H1 (cell line): ENCODE measurements around the gene OR6K6. TPM values are rescaled to one million over a fixed set of nuclear protein-coding genes. Genes with fewer than 3 reads are reported as not detected.

Source experiments
- CTCF ChIA-PET: fragments of 300-600 bp; sonication (Branson Sonifier 250); formaldehyde crosslinking; loops from one replicate; lab custom pipeline; 2021; ENCODE audit not compliant: partially characterized antibody; lab: Charles Lee
- POLR2A ChIA-PET: fragments of 300-600 bp; sonication (Branson Sonifier 250); formaldehyde crosslinking; loops from one replicate; lab custom pipeline; 2021; ENCODE audit warnings: inconsistent platforms; ENCODE audit not compliant: partially characterized antibody; lab: Charles Lee
- DNase-seq, 2 experiments: peaks; one replicate each; pipeline versions ENCODE4 v3.0.0 to v3.0.0-alpha.2; 2010 to 2022; ENCODE audit warnings: low spot score in 2 of 2, low read depth in 1 of 2, mixed read lengths in 1 of 2
- FAIRE-seq: peaks from 2 replicates; lab custom pipeline; 2011; peaks lifted over from hg19 to GRCh38; lab: Jason Lieb, UNC
- H2AFZ ChIP-seq: 2 replicates; pipeline ENCODE4 v1.8.1; 2012; ENCODE audit warnings: low read length, inconsistent platforms
- H2AK5ac ChIP-seq: 2 replicates; pipeline ENCODE4 v1.6.1; 2013; ENCODE audit warnings: low read depth, low read length
- H2BK120ac ChIP-seq: replicated peaks from 2 replicates; pipeline ENCODE3; 2013; ENCODE audit warnings: low read depth, low read length, inconsistent platforms
- H2BK12ac ChIP-seq: 2 replicates; pipeline ENCODE4 v1.6.1; 2013; ENCODE audit warnings: low read depth, low read length
- H2BK15ac ChIP-seq: 2 replicates; pipeline ENCODE4 v1.6.1; 2013; ENCODE audit warnings: low read length
- H2BK20ac ChIP-seq: 2 replicates; pipeline ENCODE4 v1.6.1; 2013; ENCODE audit warnings: low read length
- H2BK5ac ChIP-seq: 2 replicates; pipeline ENCODE4 v1.6.1; 2013; ENCODE audit warnings: low read depth, low read length
- H3K14ac ChIP-seq: 2 replicates; pipeline ENCODE4 v1.6.1; 2013; ENCODE audit warnings: inconsistent platforms; ENCODE audit not compliant: insufficient read length
- H3K18ac ChIP-seq: 2 replicates; pipeline ENCODE4 v1.6.1; 2013; ENCODE audit warnings: low read length; ENCODE audit errors: extremely low read depth
- H3K23ac ChIP-seq: 2 replicates; pipeline ENCODE4 v1.6.1; 2013; ENCODE audit warnings: inconsistent platforms; ENCODE audit not compliant: insufficient read length
- H3K23me2 ChIP-seq: 2 replicates; pipeline ENCODE4 v1.6.1; 2013; ENCODE audit warnings: low read depth, low read length
- H3K27ac ChIP-seq: 2 replicates; pipeline ENCODE4 v1.6.1; 2011; ENCODE audit warnings: low read depth, low read length, inconsistent platforms
- H3K27me3 ChIP-seq, 4 experiments: replicated peaks in 1 of 4; 1 replicate in 1 of 4; 2 replicates in 3 of 4; pipeline versions ENCODE4 v1.6.1 to v1.8.1; 2011 to 2013; ENCODE audit warnings: low read length in 3 of 4, mild to moderate bottlenecking in 3 of 4, inconsistent platforms in 2 of 4, mixed read lengths in 2 of 4, moderate library complexity in 1 of 4; ENCODE audit not compliant: control insufficient read depth in 3 of 4, insufficient read depth in 3 of 4; ENCODE audit errors: extremely low read depth in 1 of 4
- H3K36me3 ChIP-seq, 4 experiments: 2 replicates each; pipeline versions ENCODE4 v1.6.1 to v1.8.1; 2011 to 2013; ENCODE audit warnings: mild to moderate bottlenecking in 4 of 4, low read length in 3 of 4, moderate library complexity in 2 of 4, control low read depth in 1 of 4, inconsistent platforms in 1 of 4; ENCODE audit not compliant: insufficient read depth in 4 of 4, control insufficient read depth in 2 of 4
- H3K4ac ChIP-seq: replicated peaks from 2 replicates; pipeline ENCODE3; 2013; ENCODE audit warnings: low read length, low read depth, mixed read lengths, inconsistent platforms; ENCODE audit not compliant: insufficient read length
- H3K4me1 ChIP-seq, 4 experiments: replicated peaks in 1 of 4; 1 replicate in 1 of 4; 2 replicates in 3 of 4; pipeline versions ENCODE4 v1.6.1 to v1.8.1; 2011 to 2013; ENCODE audit warnings: low read length in 3 of 4, inconsistent platforms in 2 of 4, mixed read lengths in 1 of 4; ENCODE audit not compliant: insufficient read depth in 4 of 4, control insufficient read depth in 3 of 4
- H3K4me2 ChIP-seq, 2 experiments: 2 replicates each; pipeline versions ENCODE4 v1.6.1 to v1.8.1; 2011 to 2013; ENCODE audit warnings: low read depth in 2 of 2, low read length in 2 of 2, control low read depth in 1 of 2, inconsistent platforms in 1 of 2, mild to moderate bottlenecking in 1 of 2; ENCODE audit not compliant: insufficient read depth in 1 of 2
- H3K4me3 ChIP-seq, 4 experiments: fragments of 200-600, 300-600 bp in 1 of 4; sonication (generic), shearing (Covaris generic), sonication (Bioruptor Twin) in 1 of 4; 2 replicates each; pipeline versions ENCODE4 v1.5.1 to v1.8.1; 2011 to 2016; ENCODE audit warnings: low read length in 4 of 4, low read depth in 3 of 4, control low read depth in 2 of 4, inconsistent platforms in 2 of 4, mild to moderate bottlenecking in 2 of 4, mixed read lengths in 1 of 4, moderate library complexity in 1 of 4; ENCODE audit not compliant: insufficient read depth in 2 of 4; ENCODE audit errors: extremely low read depth in 1 of 4
- H3K56ac ChIP-seq: replicated peaks from 2 replicates; pipeline ENCODE3; 2013; ENCODE audit warnings: low read depth, mild to moderate bottlenecking, mixed read lengths, low read length, inconsistent platforms; ENCODE audit not compliant: insufficient read length
- H3K79me1 ChIP-seq: 2 replicates; pipeline ENCODE4 v1.6.1; 2013; ENCODE audit warnings: low read depth, low read length, control low read depth
- H3K79me2 ChIP-seq, 2 experiments: 2 replicates each; pipeline versions ENCODE4 v1.6.1 to v1.8.1; 2012 to 2013; ENCODE audit warnings: low read length in 2 of 2, mild to moderate bottlenecking in 2 of 2, inconsistent platforms in 1 of 2; ENCODE audit not compliant: insufficient read depth in 2 of 2, control insufficient read depth in 1 of 2
- H3K9ac ChIP-seq, 4 experiments: replicated peaks in 1 of 4; 1 replicate in 1 of 4; 2 replicates in 3 of 4; pipeline versions ENCODE4 v1.6.1 to v1.8.1; 2011 to 2013; ENCODE audit warnings: low read depth in 3 of 4, low read length in 3 of 4, control low read depth in 2 of 4, mild to moderate bottlenecking in 2 of 4, moderate library complexity in 2 of 4, inconsistent platforms in 1 of 4; ENCODE audit errors: extremely low read depth in 1 of 4
- H3K9me3 ChIP-seq, 2 experiments: 2 replicates each; pipeline versions ENCODE4 v1.6.1 to v1.8.1; 2012 to 2013; ENCODE audit warnings: mild to moderate bottlenecking in 2 of 2, moderate library complexity in 2 of 2, control low read depth in 1 of 2, inconsistent platforms in 1 of 2, low read depth in 1 of 2, low read length in 1 of 2, mixed read lengths in 1 of 2; ENCODE audit not compliant: insufficient read depth in 2 of 2
- H4K20me1 ChIP-seq, 2 experiments: replicated peaks in 1 of 2; 2 replicates each; pipeline versions ENCODE3 to v1.8.1; 2011 to 2013; ENCODE audit warnings: inconsistent platforms in 2 of 2, low read length in 2 of 2, mild to moderate bottlenecking in 1 of 2; ENCODE audit not compliant: insufficient read depth in 2 of 2, control insufficient read depth in 1 of 2
- H4K5ac ChIP-seq: 2 replicates; pipeline ENCODE4 v1.6.1; 2013; ENCODE audit warnings: low read length, low read depth, mixed read lengths, inconsistent platforms; ENCODE audit not compliant: insufficient read length
- H4K8ac ChIP-seq: 2 replicates; pipeline ENCODE4 v1.8.0; 2013; ENCODE audit warnings: mild to moderate bottlenecking, moderate library complexity, low read length, inconsistent platforms; ENCODE audit not compliant: insufficient read depth; ENCODE audit errors: extremely low read depth
- H4K91ac ChIP-seq: replicated peaks from 2 replicates; pipeline ENCODE3; 2013; ENCODE audit warnings: low read length, mixed read lengths, inconsistent platforms; ENCODE audit not compliant: insufficient read length
- CTBP2 ChIP-seq: IDR thresholded peaks from 2 replicates; pipeline ENCODE4 v1.7.0; 2011; ENCODE audit warnings: borderline replicate concordance, mild to moderate bottlenecking, moderate library complexity, mixed read lengths, low read length; ENCODE audit not compliant: insufficient read depth, insufficient read length
- JUN ChIP-seq: IDR thresholded peaks from 2 replicates; pipeline ENCODE4 v1.6.1; 2011; ENCODE audit warnings: low read depth, mild to moderate bottlenecking, improper control_type of control experiment, low read length
- WGBS, 2 experiments: shearing (Covaris generic) in 1 of 2; methylation state at CpG; one replicate each; pipeline versions ENCODE4 v1.1.6 to v1.1.7; 2013 to 2015; ENCODE audit warnings: low lambda C conversion rate in 2 of 2, mixed read lengths in 2 of 2, inconsistent platforms in 1 of 2, low coverage in 1 of 2, missing lambda C conversion rate in 1 of 2; ENCODE audit not compliant: insufficient replicate concordance in 2 of 2, insufficient coverage in 1 of 2, insufficient read length in 1 of 2; ENCODE audit errors: extremely low coverage in 1 of 2, missing lambda C conversion rate in 1 of 2; 5-methylcytosine and 5-hydroxymethylcytosine counted together
- polyA plus RNA-seq, 7 experiments: library from polyadenylated mRNA; depleted of rRNA in 3 of 7; stranded (reverse) in 5 of 7; unstranded in 2 of 7; fragments of >200 nt in 5 of 7; fragments of 200-250 nt in 2 of 7; gene quantifications; 1 replicate in 5 of 7; 2 replicates in 1 of 7; 4 replicates in 1 of 7; pipeline versions ENCODE4 v1.2.1 to v1.2.3, GENCODE V29; 2011 to 2013; ENCODE audit warnings: missing spikeins in 2 of 7, mixed read lengths in 2 of 7
- total RNA-seq: library from RNA; stranded (reverse); fragmentation: NEBNext Ultra II Directional; extraction: Animal tissue kit (Norgen Biotek cat#: 25700); gene quantifications from 2 replicates; pipeline ENCODE4 v1.2.1, GENCODE V29; 2021

Gene OR6K6
- total and polyA plus RNA-seq, 2 of the 8 experiments (the other 6 are each of a cell fraction or from before 2014, with no cell fraction given), result not detected

DNA sequence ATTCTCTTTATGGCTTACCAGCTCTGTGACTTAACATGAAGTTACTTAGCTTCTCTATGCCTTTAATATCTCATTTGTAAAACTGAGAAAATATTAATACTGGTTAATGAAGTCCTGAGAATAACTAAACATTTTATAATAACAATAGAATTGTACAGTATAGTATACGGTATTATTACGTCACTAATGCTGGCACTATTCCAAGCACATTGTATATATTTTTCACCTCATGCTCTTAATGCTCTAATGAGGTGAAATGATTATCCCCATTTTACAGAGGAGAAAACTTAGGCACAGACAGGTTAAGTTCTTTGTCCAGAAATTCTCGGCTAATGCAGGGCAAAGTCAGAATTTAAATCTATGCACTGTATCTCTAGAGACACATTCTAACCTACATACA, 34.9 kb upstream of the OR6K6 start:
- no peak overlapping the region for H3K14ac ChIP-seq
- no peak overlapping the region for H3K4me2 ChIP-seq
- no peak overlapping the region for H3K56ac ChIP-seq
- FAIRE-seq, result no peak
- no peaks in the 10 kb centered on the region for H3K27me3 ChIP-seq
- H2AK5ac ChIP-seq, result no peak overlapping the region
- no peaks in the 10 kb centered on the region for H3K23me2 ChIP-seq
- no peaks in the 10 kb centered on the region for H3K36me3 ChIP-seq
- H3K23ac ChIP-seq, result no peak overlapping the region
- H4K20me1 ChIP-seq, result no peaks in the 10 kb centered on the region
- DNase-seq, result no peak
- H4K5ac ChIP-seq, result no peak overlapping the region
- no peak overlapping the region for H3K4me3 ChIP-seq
- H3K79me2 ChIP-seq, result no peaks in the 10 kb centered on the region
- TF ChIP-seq JUN (no peak), CTBP2 (no peak)
- TF ChIP-seq, all 59 proteins: peak for 0
- WGBS, 2 experiments, result 88% methylated on average over 3 of the region's 3 CpGs; no CpG with 5 or more reads in 1 of the 2 experiments
- H3K79me1 ChIP-seq, result no peaks in the 10 kb centered on the region
- H3K27ac ChIP-seq, result no peak overlapping the region
- H3K4ac ChIP-seq, result no peak overlapping the region
- H3K18ac ChIP-seq, result no peak overlapping the region
- H4K91ac ChIP-seq, result no peak overlapping the region
- H2BK5ac ChIP-seq, result no peak overlapping the region
- no peak overlapping the region for H3K9ac ChIP-seq
- H2AFZ ChIP-seq, result no peak overlapping the region; the same call in 1 of the 2 replicates
- H2BK120ac ChIP-seq, result no peak overlapping the region
- POLR2A ChIA-PET, result interaction anchor here (1.0 kb wide), 1 partner anchor 14 kb away, joined by 3 read pairs; no protein-coding TSS in a partner anchor
- no peak overlapping the region for H2BK12ac ChIP-seq
- no peaks in the 10 kb centered on the region for H3K4me1 ChIP-seq
- CTCF ChIA-PET, result no interaction called here
- H2BK15ac ChIP-seq, result no peak overlapping the region
- H3K9me3 ChIP-seq, result no peaks in the 10 kb centered on the region
- H4K8ac ChIP-seq, result no peak overlapping the region
- no peak overlapping the region for H2BK20ac ChIP-seq
